GM18519 (cell line): ENCODE results near the gene SASH1.
"Not testable (repeated sequence)": the region's sequence is repeated elsewhere in the genome, so short reads cannot be mapped to it uniquely, and the experiment has no call there.

Experiments used
- ATAC-seq: cut with Tn5 transposase; IDR thresholded peaks from one replicate; pipeline ENCODE4 v1.9.1; 2021; ENCODE audit warnings: mild to moderate bottlenecking, moderate library complexity; ENCODE audit not compliant: unreplicated experiment, low FRiP score

SASH1 gene

DNA sequence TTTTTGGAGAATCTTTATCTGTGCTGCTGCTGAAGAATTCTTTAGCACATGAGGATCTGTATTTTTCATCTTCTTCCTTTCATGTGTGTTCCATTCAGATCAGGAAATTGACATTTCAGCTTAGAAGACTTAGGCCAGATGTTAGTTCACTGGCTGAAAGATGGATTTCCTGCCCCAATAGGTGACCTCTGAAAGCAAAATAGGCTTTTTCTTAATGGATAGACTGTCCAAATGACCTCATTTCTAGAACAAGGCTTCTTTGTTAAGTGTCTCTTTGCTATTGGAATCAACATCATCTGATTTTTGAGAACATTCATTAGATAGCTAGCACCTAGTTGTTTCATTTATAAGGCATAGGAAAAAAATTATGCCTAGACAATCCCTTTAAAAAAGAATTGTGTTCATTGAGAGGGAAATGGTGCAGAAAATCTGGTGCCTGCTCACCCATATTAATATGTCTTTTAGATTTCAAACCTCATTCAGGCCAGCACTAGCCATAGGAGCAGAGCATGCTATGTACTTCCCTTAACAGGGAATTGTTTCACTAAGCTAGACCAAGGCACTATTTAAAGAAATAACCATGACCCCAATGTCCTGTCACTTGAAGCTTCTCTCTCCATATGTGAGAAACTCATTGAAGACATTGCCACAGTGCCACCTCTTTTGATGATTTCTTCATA lies 13.6 kb upstream of the SASH1 start:
- no peak for ATAC-seq

DNA sequence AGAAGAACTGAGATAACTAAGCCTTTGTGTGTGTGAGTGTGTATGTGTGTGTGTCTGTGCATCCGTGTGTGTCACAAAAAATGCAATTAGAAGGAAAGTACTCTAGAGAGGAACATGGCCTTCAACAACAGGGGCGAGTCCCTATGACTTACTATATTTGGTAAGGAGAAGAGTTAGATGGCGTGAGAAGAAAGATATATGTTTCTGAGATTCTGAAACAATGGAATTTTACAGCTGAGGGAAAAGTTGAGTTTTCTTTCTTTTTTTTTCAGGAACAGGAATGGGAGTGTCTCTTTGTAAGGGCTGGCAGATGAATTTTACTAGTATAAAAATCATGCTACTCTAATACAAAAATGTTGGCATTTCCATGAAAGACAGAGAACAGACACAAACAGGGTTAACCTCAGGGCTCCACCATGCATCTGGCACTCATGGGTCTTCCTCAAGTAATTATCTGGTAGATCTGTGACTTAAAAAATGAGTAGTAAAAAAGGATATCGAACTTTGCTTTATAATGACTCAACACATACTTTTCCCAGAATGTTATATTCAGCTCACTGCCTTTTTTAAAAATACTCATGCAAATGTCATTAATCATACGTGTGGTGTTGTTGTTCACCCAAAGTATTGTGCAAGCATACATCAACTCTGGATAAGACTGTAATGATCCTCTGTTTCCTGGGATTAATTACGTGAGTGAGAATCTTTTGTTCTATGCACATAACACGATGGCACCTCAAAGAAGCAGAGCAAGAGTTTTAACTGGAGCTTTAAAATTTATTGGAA lies 12.8 kb upstream of the SASH1 start:
- no peak for ATAC-seq

DNA sequence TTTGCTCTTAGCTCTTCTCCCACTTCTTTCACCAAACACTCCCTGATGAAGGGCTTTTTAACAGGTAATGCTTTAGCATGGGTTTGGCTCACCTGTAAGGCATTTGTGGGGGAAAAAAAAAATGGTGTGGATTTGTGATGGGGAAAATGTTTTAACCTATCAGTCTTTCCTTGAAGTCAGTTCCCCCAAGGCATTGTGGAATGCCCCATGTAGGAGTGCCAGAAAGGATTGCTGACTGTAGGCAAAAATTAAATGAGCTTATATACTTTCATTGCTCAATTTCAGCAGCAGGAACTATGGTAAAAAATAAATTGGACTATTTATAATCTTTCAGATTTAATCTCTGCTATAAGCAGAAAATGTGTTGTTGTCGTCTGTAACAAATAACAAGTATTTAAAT lies 10.6 kb upstream of the SASH1 start:
- ATAC-seq: no peak

DNA sequence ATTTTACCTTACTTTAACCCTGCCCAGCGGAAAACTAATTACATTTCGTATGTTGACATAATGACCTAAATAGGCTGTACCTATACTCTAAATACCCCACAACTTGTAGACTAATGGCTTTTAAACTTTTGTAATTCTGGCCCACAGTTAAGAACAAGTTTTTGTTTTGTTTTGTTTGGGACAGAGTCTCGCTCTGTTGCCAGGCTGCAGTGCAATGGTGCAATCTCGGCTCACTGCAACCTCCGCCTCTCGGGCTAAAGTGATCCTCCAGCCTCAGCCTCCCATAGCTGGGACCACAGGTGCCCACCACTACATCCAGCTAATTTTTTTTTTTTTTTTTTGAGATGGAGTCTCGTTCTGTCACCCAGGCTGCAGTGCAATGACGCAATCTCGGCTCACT lies 5.7 kb upstream of the SASH1 start:
- ATAC-seq: no peak

DNA sequence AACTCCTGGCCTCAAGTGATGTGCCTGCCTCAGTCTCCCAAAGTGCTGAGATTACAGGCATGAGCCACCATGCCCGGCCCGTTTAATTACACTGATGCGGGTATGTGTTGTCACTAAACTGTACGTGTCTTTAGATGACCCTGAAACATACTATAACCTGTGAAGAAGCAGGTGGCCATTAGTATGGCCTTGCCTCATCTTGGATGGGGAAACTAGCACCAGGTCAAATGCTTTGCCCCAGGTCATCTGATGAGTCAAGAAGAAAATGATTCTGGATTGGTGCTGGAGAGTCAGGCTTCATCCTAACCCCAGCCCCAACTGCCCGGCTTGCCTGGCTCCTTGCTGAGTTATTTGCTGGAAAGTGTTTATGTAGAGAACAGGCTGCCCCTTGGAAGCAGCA lies 2.9 kb upstream of the SASH1 start:
- ATAC-seq: no peak

DNA sequence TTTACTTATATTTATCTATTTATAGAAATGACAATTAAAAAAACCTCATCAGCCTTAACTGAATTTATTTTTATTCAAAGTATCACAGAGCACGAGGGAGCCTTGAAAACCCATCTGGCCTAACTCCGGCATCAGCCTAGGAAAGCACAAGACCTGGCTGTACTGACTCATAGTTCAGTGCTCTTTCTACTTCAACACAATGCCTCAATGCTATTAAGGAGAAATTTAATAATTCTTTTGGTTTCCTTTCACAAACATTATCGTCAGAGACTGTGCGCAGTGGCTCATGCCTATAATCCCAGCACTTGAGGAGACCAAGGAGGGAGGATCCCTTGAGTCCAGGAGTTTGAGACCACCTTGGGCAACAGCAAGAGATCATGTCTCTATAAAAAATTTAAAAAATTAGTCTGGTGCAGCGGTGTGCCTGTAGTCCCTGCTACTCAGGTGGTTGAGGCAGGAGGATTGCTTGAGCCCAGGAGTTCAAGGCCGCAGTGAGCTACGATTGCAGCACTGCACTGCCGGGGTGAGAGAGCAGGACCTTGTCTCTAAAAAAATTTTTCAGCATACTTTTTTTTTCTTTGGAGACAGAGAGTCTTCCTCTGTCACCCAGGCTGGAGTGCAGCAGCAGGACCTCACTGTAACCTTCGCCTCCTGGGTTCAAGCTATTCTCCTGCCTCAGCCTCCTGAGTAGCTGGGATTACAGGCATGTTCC lies 1.9 kb upstream of the SASH1 start:
- ATAC-seq: no peak

DNA sequence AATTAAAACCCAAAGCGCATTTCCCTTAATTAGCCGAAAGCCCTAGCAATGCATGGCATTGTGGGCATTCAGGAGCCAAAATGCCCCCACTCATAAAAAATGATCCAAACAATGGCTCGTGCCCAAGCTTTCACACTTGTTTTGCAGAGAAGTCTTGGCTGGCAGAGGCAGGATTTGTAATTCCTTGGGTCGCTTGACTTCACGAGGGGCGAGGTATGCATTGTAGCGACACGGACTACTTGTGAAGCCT lies 613 bp upstream of the SASH1 start:
- no peak for ATAC-seq

DNA sequence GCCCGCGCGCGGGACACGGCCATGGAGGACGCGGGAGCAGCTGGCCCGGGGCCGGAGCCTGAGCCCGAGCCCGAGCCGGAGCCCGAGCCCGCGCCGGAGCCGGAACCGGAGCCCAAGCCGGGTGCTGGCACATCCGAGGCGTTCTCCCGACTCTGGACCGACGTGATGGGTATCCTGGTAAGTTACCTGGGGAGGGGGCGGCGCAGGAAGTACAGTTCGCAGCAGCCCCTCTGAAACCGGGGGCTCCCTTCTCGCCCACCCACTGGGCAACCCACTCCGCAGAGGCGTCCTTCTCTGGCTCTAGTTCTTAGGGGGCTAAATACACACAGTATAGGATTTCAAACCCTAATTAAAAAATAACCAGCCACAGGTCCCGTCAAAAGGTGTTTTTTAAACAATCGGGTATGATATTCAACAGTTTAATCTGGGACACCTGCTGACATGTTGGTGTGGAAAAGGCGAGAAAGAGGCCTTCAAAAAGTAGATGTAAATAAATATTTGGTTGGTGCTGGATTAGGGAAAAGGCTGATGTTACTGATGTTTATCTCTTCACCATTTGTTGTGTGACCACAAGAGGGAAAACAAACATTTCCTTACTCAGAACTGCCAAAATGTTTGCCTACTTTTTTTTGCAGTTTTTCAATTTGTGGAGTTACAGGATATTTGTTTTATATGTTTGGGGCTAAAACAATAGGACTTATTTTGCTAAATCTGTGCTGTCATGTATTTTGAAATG lies 577 bp downstream of the SASH1 start:
- ATAC-seq: no peak

DNA sequence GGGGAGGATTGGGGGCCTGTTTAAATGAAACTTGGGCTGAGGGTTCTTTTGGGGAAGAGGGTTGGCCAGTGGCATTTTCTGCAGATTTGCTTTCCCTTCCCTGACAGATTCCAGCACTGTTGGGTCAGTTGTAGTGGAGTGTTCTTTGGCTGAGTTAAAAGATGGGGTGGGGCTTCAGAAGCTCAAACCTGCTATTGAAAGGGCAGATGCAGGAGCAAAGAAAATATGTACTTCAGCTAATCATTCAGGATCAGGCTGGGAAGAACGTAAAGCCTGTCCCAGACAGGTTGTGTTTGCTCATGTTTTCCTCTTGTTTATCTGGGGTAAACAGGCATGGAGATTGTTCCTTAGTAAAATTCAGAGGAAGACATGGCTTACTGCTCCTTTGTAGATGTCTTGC lies 2.5 kb downstream of the SASH1 start:
- ATAC-seq: no peak

DNA sequence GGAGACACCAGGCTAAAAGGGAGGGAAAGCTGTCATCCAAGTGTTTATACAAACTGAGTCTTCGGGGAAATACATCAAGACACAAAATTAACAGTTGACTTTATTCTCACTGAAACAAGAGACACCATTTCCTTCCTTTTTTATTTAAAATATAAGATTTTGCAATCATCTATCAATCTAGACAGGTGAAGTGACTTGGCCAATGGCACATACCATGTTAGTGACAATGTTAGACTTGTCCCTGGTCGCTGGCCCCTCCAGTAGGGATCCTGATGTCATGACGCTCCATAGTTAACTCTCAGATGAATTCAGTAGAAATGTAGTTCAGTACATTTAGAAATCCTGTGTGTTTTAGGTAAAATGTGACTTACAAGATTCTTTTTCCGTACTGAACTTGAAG lies 2.9 kb downstream of the SASH1 start:
- ATAC-seq: no peak

DNA sequence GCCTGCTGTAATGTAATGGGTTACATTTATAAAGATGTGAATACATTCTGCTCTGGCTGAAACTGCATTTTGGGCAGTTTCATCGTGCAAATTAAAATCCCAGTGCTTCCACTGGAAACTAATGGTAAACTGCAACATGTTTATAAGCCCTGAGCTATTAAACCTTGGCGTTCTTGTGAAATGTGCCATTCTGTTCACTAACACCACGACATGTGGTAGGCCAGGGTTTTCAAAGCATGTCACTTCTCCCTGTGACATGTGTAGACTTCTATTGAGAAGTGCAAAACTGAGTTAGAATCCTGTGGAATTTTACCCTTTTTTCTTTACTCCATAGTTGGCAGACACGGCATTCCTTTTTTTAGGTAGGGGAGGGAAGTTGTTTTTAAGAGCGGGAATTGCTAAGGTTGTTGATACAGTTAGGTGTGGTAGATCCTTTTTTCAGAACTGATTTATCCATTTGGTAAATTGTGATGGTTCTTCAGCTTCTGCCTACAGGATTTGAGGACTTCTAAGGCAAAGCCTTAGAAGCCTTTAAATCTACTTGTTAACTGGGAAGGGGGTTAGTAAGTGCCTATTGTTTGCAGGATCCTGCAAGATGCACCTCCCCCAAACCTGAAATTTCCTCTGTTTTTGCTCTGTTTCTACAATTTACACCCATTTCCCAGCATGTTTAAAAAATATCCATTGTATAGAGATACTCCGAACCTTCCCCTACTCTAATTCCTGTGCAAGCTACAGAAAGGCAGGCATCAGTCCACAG lies 4.2 kb downstream of the SASH1 start:
- ATAC-seq: no peak

DNA sequence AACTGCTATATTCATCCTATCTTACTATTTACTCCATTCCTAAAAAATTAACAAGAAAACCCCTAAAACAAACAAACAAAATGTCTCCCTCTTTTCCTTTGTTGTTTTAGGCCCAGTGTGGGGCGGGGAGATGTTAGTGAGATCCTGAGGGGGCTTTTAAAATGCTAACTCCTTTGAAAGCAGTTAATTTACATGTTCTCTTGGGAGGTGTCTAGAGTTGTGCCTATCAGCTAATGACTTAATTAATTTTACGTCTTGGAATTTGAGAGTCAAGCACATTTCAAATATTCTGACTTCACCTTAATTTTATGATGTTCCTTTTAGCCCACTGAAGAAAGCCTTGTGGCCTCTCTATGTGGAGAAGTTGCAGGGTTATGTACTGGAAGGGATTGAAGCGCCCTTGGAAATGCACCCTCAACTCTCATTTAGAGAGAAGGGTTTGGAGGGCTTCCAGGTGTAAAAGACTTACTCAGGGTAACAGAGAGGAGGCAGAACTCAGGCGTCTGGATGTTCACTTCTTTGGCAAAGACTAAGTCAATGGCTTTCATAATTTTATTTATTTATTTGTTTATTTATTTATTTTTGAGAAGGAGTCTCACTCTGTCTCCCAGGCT lies 4.9 kb downstream of the SASH1 start:
- no peak for ATAC-seq

DNA sequence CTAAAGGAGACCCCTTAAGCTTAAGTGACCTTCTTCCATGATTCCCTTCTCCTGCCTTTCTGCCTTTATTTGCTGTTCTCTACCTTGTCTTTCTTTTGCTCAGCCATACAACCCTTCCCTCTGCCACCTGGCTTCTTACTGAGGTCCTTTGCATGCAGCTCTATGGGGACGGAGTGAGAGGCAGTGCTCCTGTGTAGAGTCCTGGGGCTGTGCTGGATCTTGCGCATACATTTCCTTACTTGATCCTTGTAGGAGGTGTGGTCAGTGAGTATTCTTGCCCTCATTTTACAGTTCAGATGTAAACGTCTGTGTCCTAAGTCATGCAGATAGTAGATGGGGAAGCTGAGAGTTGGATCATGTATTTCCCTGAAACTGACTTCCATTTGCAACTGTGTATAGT lies 5.7 kb downstream of the SASH1 start:
- ATAC-seq: no peak

DNA sequence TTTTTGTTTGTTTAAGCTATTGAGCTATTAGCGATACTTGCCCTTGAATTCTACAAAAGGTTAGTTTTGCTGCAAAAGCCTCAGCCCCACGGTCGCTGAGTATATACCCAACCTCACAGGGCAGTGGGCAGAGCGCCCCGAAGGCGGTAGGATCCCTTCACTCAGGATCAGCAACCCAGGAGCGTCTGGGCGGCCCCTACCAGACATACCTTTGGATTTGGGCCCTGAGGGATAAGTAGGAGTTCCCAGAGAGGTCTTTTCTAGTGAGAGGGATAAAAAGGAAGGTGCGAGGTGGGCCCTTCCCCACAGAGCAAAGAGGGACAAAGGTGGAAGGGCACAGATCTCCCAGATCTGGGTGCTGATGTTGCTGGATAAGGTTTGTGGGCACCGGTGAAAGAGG lies 6.1 kb downstream of the SASH1 start:
- ATAC-seq: no peak

DNA sequence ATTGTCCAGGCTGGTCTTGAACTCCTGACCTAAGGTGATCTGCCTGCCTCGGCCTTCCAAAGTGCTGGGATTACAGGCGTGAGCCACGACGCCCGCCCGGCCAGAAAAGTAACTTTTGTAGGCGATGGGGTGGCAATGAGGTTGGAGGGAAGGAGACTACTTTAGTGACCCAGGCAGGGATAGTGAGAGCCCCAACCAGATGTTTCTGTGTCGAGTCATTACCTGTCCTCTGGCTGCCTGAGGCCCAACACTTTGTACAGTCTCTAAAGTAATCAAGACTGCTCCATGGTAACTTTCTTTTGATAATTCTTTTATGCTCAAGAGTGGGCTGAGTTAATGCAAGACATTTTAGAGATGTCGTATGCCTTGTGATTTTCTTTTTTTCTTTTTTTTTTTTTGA lies 6.8 kb downstream of the SASH1 start:
- ATAC-seq: no peak

DNA sequence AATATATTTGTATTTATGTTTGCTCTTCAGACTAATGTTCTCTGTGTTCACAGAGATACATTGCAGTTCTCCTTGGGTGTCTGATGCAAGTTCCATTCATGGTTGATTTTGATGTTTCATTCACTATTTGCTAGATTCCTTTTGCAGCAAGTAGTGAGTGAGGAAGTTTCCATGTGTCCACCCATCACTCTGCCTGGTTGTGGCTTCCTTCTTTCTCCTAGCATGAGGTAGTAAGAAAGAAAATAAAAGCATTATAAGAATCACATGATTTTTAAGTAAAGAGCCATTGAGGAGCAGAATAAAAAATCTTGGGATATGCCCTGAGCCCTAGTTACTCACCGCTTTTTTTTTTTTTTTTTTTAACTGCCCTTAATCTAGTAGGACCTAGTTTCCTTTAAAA lies 8.7 kb downstream of the SASH1 start:
- ATAC-seq: no peak

DNA sequence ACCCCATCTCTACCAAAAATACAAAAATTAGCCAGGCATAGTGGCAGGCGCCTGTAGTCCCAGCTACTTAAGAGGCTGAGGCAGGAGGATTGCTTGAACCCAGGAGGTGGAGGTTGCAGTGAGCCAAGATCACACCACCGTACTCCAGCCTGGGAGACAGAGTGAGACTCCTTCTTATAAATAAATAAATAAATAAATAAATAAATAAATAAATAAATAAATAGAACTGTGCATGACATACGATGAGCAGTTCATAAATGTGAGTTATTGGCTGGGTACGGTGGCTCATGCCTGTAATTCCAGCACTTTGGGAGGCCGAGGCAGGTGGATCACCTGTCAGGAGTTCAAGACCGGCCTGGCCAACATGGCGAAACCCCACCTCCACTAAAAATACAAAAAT lies 9.8 kb downstream of the SASH1 start:
- ATAC-seq: not testable (repeated sequence)

DNA sequence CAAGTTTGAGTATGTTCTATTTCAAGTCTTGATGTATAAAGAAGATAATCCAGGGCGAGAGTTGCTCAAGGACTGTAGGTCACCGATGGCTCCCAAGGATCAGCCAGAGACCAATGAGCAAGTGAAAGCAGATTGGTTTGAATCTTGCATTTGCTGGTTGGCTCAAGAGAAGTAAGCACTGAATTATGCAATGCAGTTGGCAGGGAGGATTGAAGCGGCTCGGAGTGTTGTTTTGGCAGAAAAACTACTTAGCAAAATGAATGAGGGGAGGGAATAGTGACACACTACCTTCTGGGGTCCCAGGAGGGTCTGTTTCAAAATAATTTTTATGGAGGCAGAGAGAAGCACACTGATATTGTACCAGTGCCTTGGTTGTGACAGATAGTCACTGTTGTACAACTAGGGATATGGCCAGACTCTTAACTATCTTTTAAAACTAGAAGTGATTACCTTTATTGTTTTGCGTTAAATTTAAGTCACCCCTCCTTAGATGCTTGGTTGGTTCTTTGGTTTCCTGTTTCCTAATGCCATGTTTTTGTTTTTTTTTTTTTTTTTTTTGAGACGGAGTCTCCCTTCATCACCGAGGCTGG lies 15.7 kb downstream of the SASH1 start:
- no peak for ATAC-seq

DNA sequence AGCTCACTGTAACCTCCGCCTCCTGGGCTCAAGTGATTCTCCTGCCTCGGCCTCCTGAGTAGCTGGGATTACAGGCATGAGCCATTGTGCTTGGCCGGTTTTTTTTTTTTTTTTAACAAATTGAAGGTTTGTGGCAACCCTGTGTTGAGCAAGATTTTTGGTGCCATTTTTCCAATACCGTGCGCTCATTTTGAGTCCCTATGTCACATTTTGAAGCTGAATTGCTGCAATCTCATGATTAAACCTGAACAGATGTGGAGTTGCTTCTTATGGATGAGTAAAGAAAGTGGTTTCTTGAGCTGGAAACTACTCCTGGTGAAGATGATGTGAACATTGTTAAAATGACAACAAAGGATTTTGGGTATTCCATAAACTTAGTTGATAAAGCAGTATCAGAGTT lies 16.6 kb downstream of the SASH1 start:
- ATAC-seq: no peak
